HG03066 (cell line): ENCODE data around the gene SUMO4.

Experiments
- ATAC-seq: cut with Tn5 transposase; IDR thresholded peaks from one replicate; pipeline ENCODE4 v1.9.1; 2021; ENCODE audit warnings: low read depth; ENCODE audit not compliant: unreplicated experiment

Gene SUMO4

DNA sequence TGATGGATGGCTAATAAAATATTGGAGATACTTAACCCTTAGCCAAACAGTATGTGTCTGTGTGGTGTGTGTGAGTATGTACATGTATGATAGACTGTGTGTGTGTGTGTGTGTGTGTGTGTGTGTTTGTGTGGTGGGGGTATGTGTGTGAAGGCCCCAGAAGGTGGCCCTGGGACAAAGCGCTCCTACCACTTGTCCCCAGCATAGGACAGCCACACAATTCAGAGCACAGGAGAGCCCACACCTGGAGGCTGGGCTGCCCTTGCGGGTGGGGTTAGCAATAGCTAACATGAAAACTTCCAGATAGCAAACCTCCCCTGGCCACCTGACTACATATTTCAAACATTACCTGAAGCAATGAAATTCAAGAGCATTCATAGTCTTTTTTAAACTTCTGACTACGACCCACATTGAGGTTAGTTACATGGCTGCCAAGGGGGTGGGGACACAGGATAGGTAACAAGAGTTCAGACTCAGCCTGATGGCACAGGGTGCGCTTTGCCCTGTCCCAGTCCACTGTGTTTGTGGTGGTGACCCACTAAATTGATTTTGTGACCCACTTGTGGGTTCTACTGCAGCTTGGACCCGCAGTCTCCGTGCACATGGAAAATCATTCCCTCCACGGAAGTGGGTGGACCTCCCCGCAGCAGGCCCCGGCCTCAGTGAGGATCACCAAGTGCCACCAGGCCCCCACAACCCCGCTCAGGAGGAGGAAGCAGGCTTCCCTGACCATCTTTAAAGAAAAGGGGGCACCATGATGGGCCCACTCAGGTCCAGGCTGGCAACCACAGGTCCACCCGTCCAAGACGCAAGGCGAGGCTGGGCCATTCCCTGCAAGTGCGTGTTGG is 50.0 kb downstream of the SUMO4 start:
- ATAC-seq: no peak
